Measurements from ENCODE around the gene C6orf132.

DNA sequence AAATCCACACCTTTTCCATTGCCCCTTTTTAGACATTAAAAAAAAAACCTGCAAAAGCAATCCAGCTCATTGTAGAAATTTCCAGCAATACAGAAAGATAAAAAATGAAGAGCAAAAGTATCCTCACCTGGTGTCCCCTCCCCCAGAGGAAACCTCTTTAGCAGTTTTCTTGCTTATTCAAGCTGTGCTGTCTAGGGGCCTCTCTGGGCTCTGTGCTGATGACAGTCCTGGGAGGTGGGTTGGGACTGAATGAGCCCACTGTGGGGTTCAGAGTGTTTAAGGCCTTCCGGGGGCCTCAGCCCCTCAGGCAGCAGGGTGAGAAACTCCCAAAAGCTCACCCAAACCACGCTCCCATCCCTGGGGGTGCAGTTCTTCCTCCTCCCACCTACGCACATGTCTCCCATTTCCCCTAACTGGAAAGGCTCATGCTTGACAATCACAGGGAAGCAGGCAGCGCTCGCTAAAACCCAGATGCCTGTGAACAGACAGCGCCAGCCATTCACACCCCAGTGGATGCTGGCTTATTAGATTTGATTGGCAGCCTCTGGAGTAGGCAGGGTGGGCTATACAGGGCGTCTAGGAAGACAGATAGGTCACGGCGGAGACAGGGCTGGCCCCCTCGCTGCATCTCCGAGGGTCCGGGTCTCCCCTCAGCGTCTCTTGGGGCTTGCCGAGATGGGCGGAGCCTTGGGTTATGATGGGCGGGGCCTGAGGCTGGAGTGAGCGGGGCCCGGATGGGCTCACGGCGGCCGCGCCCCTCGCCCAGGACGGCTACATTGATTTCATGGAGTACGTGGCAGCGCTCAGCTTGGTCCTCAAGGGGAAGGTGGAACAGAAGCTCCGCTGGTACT, 35.3 kb upstream of the C6orf132 start:
- TF ChIP-seq, protein P1, sequence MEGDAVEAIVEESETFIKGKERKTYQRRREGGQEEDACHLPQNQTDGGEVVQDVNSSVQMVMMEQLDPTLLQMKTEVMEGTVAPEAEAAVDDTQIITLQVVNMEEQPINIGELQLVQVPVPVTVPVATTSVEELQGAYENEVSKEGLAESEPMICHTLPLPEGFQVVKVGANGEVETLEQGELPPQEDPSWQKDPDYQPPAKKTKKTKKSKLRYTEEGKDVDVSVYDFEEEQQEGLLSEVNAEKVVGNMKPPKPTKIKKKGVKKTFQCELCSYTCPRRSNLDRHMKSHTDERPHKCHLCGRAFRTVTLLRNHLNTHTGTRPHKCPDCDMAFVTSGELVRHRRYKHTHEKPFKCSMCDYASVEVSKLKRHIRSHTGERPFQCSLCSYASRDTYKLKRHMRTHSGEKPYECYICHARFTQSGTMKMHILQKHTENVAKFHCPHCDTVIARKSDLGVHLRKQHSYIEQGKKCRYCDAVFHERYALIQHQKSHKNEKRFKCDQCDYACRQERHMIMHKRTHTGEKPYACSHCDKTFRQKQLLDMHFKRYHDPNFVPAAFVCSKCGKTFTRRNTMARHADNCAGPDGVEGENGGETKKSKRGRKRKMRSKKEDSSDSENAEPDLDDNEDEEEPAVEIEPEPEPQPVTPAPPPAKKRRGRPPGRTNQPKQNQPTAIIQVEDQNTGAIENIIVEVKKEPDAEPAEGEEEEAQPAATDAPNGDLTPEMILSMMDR (conservative IDR thresholded peaks at IDR 0.05; ENCODE audit: low read depth, low read length), result no peak
- no peak for TF ChIP-seq EZH2 (IDR thresholded peaks at IDR 0.05; ENCODE audit: low read length, unreplicated experiment)
- no peak for TF ChIP-seq EZH2phosphoT487 (IDR thresholded peaks at IDR 0.05; ENCODE audit: borderline replicate concordance, low read length)

All from PC-3 (cell line).